ENCODE results near the gene WDR37. TPM values are rescaled to one million over a fixed set of nuclear protein-coding genes. Genes with fewer than 3 reads are reported as not detected.

Gene WDR37
- polyA plus RNA-seq, 1 donor (not counting 4 experiments of a cell fraction or from before 2014, with no cell fraction given): 16.0 TPM

GRCh38 chr10:1170867-1171180 is 114.6 kb downstream of the WDR37 start:
- Histone ChIP-seq H3K9me1 (ENCODE audit: control insufficient read depth, extremely low read depth, insufficient read depth, low read length) (no peaks in the 10 kb centered on the region), H3K36me3 (ENCODE audit: control insufficient read depth in 2 of 2, extremely low read depth in 1 of 2, insufficient read depth in 2 of 2, low read length in 2 of 2) (no peaks in the 10 kb centered on the region), H3K4me1 (ENCODE audit: control insufficient read depth, extremely low read depth, insufficient read depth, low read length) (no peaks in the 10 kb centered on the region), H3K4me2 (ENCODE audit: control insufficient read depth, extremely low read depth, insufficient read depth, low read depth, low read length) (no peak overlapping the region), H2AFZ (ENCODE audit: control insufficient read depth, low read length) (no peak overlapping the region), H4K20me1 (ENCODE audit: control insufficient read depth, extremely low read depth, insufficient read depth, low read length) (no peaks in the 10 kb centered on the region), H3K9ac (ENCODE audit: control insufficient read depth, extremely low read depth, insufficient read depth, low read length) (no peak overlapping the region), H3K4me3 (ENCODE audit: control insufficient read depth in 2 of 3, extremely low read depth in 1 of 3, insufficient read depth in 2 of 3, low read depth in 1 of 3, low read length in 3 of 3) (no peak overlapping the region), H3K79me2 (ENCODE audit: control insufficient read depth, insufficient read depth, low read length) (no peaks in the 10 kb centered on the region), H3K27me3 (ENCODE audit: control insufficient read depth, extremely low read depth, insufficient read depth, low read length) (no peaks in the 10 kb centered on the region), H3K27ac (ENCODE audit: control insufficient read depth, insufficient read depth, low read length) (no peak overlapping the region), H3K9me3 (ENCODE audit: control insufficient read depth, low read depth, low read length) (no peaks in the 10 kb centered on the region)
- no peak for TF ChIP-seq EZH2 (IDR thresholded peaks at IDR 0.05; ENCODE audit: low read length)
- TF ChIP-seq, protein P1, sequence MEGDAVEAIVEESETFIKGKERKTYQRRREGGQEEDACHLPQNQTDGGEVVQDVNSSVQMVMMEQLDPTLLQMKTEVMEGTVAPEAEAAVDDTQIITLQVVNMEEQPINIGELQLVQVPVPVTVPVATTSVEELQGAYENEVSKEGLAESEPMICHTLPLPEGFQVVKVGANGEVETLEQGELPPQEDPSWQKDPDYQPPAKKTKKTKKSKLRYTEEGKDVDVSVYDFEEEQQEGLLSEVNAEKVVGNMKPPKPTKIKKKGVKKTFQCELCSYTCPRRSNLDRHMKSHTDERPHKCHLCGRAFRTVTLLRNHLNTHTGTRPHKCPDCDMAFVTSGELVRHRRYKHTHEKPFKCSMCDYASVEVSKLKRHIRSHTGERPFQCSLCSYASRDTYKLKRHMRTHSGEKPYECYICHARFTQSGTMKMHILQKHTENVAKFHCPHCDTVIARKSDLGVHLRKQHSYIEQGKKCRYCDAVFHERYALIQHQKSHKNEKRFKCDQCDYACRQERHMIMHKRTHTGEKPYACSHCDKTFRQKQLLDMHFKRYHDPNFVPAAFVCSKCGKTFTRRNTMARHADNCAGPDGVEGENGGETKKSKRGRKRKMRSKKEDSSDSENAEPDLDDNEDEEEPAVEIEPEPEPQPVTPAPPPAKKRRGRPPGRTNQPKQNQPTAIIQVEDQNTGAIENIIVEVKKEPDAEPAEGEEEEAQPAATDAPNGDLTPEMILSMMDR (optimal IDR thresholded peaks at IDR 0.05 in 1 of 3, IDR thresholded peaks at IDR 0.05 in 1 of 3, conservative IDR thresholded peaks at IDR 0.05 in 1 of 3; ENCODE audit: extremely low read depth in 1 of 3, insufficient read depth in 2 of 3, low read length in 3 of 3): no peak
- dilution Hi-C loops (cut with MboI; ENCODE audit: extremely low pct_ligation_motif_present, low sequenced_read_pairs): no loop called here
- no peak for FAIRE-seq
- no peak for DNase-seq (ENCODE audit: low read depth, low spot score)

- no peaks in the 10 kb centered on the region for H3K27me3 ChIP-seq (ENCODE audit: control insufficient read depth, extremely low read depth, insufficient read depth, low read length)
- no peak overlapping the region for H3K4me2 ChIP-seq (ENCODE audit: control insufficient read depth, extremely low read depth, insufficient read depth, low read depth, low read length)
- H3K79me2 ChIP-seq (ENCODE audit: control insufficient read depth, insufficient read depth, low read length): no peaks in the 10 kb centered on the region
- dilution Hi-C loops (cut with MboI; ENCODE audit: extremely low pct_ligation_motif_present, low sequenced_read_pairs): no loop called here
- no peak for FAIRE-seq
- H3K9me1 ChIP-seq (ENCODE audit: control insufficient read depth, extremely low read depth, insufficient read depth, low read length): no peaks in the 10 kb centered on the region
- H3K9me3 ChIP-seq (ENCODE audit: control insufficient read depth, low read depth, low read length): no peaks in the 10 kb centered on the region
- no peak overlapping the region for H3K4me3 ChIP-seq (ENCODE audit: control insufficient read depth in 2 of 3, extremely low read depth in 1 of 3, insufficient read depth in 2 of 3, low read depth in 1 of 3, low read length in 3 of 3)
- no peaks in the 10 kb centered on the region for H3K36me3 ChIP-seq (ENCODE audit: control insufficient read depth in 2 of 2, extremely low read depth in 1 of 2, insufficient read depth in 2 of 2, low read length in 2 of 2)
- no peaks in the 10 kb centered on the region for H4K20me1 ChIP-seq (ENCODE audit: control insufficient read depth, extremely low read depth, insufficient read depth, low read length)
- no peak overlapping the region for H2AFZ ChIP-seq (ENCODE audit: control insufficient read depth, low read length)
- no peak for DNase-seq (ENCODE audit: low read depth, low spot score)
- no peaks in the 10 kb centered on the region for H3K4me1 ChIP-seq (ENCODE audit: control insufficient read depth, extremely low read depth, insufficient read depth, low read length)
- TF ChIP-seq EZH2 (IDR thresholded peaks at IDR 0.05; ENCODE audit: low read length): no peak
- TF ChIP-seq, protein P1 (optimal IDR thresholded peaks at IDR 0.05 in 1 of 3, IDR thresholded peaks at IDR 0.05 in 1 of 3, conservative IDR thresholded peaks at IDR 0.05 in 1 of 3; ENCODE audit: extremely low read depth in 1 of 3, insufficient read depth in 2 of 3, low read length in 3 of 3): no peak
- no peak overlapping the region for H3K27ac ChIP-seq (ENCODE audit: control insufficient read depth, insufficient read depth, low read length)
- no peak overlapping the region for H3K9ac ChIP-seq (ENCODE audit: control insufficient read depth, extremely low read depth, insufficient read depth, low read length)
Observed at GRCh38 chr10:1171182-1171581, 115.0 kb downstream of the WDR37 start.
